Sigmoid colon (tissue), 3 donors: Measurements from ENCODE around the gene NLRP3.

Experiments
- CTCF ChIP-seq, 4 experiments: fragments of 450-650 bp in 3 of 4; fragments of 200-600 bp in 1 of 4; IDR thresholded peaks; one replicate each; pipeline ENCODE4 v1.5.1; 2016 to 2019; ENCODE audit warnings: antibody characterized with exemption in 4 of 4, mild to moderate bottlenecking in 3 of 4, moderate library complexity in 2 of 4
- POLR2A ChIP-seq, 2 donors: fragments of 450-650 bp; IDR thresholded peaks; one replicate each; pipeline ENCODE4 v1.6.1; 2016; ENCODE audit warnings: antibody characterized with exemption in 2 of 2, mild to moderate bottlenecking in 2 of 2, moderate library complexity in 2 of 2

GRCh38 chr1:247440001-247440620 lies 24.1 kb downstream of the NLRP3 start:
- TF ChIP-seq CTCF (IDR thresholded peaks at IDR 0.05) (no peak), POLR2A (IDR thresholded peaks at IDR 0.05) (no peak)
